NCI-H748 (cell line): ENCODE results near the gene HNRNPL.
"Not testable (repeated sequence)": the region's sequence is repeated elsewhere in the genome, so short reads cannot be mapped to it uniquely, and the experiment has no call there.

Source experiments
- DNase-seq: peaks from one replicate; lab custom pipeline; 2025; ENCODE audit not compliant: unreplicated experiment; lab: John Stamatoyannopoulos, UW

HNRNPL gene

GRCh38 chr19:38869836-38870607 is 20.2 kb upstream of the HNRNPL start:
- no peak for DNase-seq

DNA sequence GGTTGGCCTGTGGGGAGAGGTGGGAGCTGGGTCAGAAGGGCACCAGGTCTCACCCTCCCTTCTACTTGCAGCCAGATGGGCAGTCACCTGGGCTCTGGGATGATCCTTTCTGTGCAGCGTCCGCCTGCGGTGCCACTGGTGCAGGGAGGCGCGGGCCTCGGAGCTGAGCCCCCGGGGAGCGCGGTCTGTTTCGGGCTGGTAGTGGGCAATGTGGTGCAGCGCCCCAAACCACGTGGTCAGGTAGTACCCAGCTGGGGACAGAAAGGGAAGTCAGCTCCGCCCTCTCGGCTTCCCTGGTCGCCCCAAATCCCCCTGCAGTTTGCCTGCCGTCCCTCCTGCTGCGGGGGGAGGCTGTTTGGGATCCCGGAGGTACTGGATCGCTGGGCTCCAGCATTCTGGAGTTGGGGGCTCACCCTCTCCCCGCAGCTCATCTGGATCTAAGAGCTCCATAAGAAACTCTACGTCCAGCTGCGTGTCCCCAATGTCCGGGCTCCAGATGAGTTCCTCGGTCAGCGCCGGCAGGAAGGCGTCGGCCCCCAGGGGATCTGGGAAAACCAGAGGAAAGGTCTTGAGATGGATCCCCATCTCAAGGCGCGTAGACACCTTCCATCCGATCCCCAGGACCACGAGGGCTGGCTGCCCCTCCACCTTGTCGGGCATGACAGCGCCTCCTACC is 19.5 kb upstream of the HNRNPL start:
- no peak for DNase-seq

DNA sequence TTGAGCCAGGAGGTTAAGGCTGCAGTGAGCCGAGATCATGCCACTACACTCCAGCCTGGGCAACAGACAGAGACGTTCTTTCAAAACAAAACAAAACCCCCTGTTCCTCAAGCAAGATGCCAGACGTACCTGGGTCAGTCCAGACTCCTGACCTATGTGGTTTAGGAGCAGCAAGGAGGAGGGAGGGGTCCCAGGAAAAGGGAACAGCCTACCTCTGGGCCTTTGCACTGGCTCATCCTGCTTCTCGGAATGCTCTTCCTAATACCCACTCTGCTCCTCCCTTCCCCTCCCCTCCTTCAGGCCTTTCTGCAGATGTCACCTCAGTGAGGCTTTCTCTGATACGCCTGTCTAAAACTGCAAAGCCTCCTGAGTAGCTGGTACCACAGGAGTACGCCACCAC is 18.8 kb upstream of the HNRNPL start:
- no peak for DNase-seq

DNA sequence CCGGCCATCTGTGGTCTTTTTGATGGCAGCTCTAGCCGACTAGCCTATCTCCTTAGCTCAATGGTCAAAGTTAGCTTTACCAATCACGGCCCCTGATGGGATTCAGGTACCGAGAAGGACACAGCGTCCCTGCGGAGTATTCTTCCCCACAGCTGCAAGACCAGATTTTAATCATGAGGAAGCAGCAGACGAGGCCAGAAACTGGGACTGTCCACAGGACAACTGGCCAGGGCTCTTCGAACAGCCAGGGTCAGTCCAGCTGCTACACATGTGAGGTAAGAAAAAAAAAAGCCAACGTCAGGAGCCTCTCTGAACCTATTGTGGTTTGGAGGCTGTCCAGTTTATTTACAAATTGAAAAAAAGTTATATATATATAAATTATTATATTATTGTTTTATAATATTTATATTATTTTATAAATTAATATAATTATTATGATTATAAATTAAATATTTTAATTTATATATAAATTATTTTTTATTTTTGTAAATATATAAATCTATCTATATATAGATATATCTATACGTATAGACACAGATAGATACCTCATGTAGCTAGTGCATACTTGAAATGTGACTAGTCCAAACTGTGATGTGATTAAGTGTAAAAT is 17.5 kb upstream of the HNRNPL start:
- DNase-seq: no peak

DNA sequence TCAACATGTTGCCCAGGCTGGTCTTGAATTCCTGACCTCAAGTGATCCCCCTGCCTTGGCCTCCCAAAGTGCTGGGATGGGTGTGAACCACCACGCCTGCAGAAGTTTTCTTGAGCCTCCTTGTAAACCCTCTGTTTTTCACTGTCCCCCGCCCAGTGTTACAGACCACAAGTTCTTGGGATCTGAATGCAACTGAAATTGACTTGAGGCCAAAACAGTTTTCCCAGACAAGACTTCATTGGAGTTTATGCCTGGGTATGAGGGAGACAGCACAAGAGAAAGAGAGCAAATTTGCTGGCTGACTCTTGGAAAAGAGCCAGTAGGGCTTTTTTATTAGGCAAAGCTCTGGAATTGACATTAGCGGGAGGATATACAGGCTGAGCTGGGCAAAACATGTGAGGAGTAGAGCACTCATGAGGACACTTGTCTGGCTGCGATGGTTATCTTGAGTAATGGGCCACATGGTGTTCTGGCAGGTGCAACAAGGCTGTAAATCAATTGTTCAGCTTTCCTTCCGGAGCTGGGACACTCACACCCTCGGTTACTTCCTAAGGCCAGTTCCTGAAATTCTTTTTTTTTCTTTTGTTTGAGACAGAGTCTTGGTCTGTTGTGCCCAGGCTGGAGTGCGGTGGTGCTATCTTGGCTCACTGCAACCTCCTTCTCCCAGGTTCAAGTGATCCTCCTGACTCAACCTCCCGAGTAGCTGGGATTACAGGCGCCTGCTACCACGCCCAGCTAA is 12.7 kb upstream of the HNRNPL start:
- peak; percentile 95 for DNase-seq

GRCh38 chr19:38861368-38861767 is 11.6 kb upstream of the HNRNPL start:
- no peak for DNase-seq

- not testable (repeated sequence) for DNase-seq
These were observed 9.9 kb upstream of the HNRNPL start for GRCh38 chr19:38859631-38860204.

DNA sequence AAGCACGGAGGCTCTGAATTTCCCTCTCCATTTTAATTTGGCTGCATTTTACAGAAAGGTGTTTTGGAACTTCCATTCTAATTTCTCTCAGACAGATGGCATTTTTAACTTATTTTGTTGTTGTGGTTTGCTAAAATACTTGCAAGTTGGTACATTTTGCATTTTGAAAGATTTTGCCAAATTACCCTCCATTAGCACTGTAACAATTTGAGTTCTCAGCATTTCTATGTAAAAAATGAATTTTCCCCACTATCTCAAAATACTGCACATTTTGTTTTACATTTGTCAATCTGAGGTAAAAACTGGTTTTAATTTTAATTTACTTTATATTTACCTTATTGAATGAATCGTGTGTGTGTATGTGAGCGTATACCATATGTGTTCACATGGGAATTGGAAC is 7.0 kb upstream of the HNRNPL start:
- DNase-seq: no peak

DNA sequence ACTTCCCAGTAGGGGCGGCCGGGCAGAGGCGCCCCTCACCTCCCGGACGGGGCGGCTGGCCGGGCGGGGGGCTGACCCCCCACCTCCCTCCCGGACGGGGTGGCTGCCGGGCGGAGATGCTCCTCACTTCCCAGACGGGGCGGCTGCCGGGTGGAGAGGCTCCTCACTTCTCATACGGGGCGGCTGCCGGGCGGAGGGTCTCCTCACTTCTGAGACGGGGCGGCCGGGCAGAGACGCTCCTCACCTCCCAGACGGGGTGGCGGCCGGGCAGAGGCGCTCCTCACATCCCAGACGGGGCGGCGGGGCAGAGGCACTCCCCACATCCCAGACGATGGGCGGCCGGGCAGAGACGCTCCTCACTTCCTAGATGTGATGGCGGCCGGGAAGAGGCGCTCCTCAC is 6.0 kb upstream of the HNRNPL start:
- DNase-seq: not testable (repeated sequence)

DNA sequence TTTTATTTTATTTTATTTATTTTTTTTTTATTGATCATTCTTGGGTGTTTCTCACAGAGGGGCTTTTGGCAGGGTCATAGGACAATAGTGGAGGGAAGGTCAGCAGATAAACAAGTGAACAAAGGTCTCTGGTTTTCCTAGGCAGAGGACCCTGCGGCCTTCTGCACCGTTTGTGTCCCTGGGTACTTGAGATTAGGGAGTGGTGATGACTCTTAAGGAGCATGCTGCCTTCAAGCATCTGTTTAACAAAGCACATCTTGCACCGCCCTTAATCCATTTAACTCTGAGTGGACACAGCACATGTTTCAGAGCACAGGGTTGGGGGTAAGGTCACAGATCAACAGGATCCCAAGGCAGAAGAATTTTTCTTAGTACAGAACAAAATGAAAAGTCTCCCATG is 5.2 kb upstream of the HNRNPL start:
- DNase-seq: peak; percentile 71

- no peak for DNase-seq
These were observed 3.4 kb upstream of the HNRNPL start for GRCh38 chr19:38853214-38853613.

DNA sequence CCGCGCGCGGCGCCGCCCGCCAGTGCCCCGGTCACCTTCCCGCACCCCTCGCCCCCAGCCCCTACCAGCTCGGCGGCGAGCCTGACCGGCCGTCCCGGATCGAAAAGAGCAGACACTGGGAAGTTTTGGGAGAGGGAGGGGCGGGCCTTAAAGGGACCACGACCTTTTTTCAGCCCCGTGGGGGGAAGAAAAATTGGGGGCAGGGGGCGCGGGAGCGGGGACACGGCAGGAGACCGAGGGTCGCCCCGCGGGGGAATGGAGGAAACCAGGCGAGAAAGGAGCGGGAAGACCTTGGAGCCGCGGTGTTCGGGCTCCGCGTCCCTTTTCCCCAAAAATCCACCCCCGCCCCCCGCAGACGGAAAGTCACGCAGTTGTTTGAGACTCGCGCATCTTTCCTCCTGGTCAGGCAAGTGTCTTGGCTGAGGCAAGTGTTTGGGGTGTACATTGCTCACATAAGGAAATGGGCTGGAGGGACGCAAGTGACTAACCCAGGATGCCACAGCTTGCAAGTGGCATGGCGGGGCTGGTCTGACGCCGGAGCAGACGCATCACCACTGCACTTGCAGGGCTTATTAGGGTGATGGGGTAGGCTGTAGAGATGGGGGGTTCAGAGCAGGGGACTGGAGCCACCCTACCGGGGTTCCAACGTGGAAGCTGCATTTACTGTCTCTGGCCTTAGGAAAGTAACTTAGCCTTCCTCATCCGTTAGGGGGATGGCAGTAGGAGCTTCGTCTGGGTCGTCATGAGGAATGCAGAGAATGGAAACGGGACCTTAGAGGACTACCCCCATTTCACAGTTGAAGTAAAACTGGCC is 2.7 kb upstream of the HNRNPL start:
- peak; percentile 63 for DNase-seq

DNA sequence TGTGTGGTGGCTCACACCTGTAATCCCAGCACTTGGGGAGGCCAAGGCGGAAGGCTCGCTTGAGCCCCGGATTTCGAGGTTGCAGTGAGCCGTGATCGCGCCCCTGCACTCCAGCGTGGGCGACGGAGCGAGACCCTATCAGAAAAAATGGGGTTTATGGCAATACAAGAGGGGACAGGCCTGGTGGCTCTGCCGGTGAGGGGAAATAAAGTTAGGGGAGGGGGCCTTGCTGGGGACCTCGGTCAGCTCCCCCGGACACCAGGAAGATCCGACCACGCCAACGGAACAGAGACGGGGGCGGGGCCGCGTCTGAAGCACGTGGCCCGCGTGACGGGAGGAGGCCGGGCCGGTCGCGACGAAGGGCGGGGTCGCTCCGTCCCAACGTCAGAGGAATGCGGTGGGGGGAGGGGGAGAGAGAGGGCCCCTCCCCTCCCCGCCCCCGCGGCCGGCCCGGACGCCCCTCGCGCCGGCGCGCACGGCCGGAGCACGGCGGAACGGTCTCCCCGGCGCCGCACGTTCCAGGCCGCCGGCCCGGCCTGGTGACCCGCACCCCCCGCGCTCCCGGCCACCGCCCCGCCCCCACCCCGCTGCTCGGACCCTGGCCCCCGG is 1.9 kb upstream of the HNRNPL start:
- peak; percentile 95 for DNase-seq

DNA sequence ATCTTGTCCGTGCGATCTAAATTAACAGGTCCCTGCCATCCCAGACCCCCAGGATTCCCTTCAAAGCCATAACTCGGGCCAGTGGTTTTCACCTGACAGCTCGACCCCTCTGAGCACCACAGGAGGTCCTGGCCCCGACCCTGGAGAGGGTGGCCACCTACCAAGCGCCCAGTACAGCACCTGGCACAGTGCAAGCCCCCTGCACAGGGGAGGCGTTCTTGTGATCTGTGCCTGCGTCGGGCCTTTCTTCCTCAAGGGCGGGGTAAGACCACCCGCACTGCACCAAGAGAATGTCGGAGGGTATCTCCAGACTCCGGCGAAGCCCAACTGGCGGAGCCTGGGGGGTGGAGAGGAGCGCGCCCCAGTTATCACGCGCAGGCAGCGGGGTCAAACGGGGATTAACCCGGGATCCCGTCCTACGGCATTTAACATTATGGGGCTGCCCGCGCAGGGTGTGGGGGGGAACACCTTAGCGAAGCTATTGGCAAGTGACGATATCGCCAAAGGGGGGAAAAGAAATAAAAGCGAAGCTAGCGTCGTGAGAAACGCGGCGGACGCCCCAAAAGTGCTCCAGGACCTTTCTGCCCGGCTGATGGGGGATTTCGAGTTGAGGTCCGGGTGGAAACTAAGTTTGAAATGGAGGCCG is 1.3 kb upstream of the HNRNPL start:
- DNase-seq: no peak

GRCh38 chr19:38850436-38850975 is 720 bp upstream of the HNRNPL start:
- peak; percentile 89 for DNase-seq

- peak; percentile 98 for DNase-seq
These were observed 483 bp downstream of the HNRNPL start for GRCh38 chr19:38849147-38849859.

DNA sequence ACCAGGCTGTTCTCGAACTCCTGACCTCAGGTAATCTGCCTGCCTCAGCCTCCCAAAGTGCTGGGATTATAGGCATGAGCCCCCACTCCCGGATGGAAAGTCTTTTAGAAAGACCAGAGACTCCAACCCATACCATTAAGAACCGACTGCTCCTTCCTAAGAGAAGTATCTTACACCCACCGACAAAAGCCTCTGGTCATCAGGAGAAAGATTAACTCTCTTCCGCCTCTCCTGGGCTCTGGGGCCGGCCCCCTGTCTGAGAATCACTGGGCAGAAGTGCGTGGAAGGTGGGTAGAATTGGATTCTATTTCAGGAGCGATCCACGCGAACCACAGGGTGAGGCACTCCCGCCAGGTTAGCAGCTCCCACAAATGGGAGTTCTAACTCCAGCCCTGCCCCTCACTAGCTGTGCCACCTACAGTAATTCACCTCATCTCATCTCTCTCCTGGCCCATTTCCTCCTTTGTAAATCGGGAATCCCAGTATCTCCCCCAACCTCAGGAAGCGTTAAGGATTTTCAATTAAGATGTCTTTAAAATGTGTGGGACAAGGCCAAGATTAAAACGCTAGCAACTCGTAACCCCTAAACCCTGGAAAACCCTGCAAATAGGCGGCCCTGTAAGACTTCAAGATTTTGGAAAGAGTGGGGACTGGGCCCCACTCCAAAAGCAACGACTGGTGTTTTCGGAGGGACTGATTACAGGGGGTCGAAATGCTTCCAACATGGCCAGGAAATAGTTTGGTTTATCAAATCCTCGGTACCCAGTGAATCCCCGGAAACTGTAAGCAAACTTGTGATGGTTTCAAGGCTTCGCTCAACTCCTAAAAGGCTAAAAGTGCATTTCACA is 1.3 kb downstream of the HNRNPL start:
- DNase-seq: no peak

GRCh38 chr19:38846097-38846496 is 3.7 kb downstream of the HNRNPL start:
- DNase-seq: no peak
